ENCODE results near the gene UFD1.

UFD1 gene

DNA sequence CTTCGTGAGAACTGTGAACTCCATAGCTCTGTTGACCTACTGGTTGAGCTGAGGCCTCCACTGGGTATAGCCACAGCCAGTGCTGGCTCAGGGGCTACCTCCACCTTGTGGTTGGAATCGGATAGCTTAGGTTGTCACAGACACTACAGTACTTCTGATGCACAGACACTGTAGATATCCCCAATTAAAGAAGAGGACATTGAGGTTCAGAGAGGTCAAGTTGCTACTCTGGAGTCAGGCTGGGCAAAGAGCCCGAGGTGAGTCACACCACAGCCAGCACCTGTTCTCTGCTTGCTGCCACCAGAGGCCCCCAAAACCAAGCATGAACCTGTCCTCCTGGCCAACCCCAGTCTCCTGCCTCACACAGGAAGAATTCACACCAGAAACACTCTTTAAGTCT is 5.4 kb downstream of the UFD1 start:
- no peak overlapping the region for H3K27ac ChIP-seq
- TF ChIP-seq, protein P1, sequence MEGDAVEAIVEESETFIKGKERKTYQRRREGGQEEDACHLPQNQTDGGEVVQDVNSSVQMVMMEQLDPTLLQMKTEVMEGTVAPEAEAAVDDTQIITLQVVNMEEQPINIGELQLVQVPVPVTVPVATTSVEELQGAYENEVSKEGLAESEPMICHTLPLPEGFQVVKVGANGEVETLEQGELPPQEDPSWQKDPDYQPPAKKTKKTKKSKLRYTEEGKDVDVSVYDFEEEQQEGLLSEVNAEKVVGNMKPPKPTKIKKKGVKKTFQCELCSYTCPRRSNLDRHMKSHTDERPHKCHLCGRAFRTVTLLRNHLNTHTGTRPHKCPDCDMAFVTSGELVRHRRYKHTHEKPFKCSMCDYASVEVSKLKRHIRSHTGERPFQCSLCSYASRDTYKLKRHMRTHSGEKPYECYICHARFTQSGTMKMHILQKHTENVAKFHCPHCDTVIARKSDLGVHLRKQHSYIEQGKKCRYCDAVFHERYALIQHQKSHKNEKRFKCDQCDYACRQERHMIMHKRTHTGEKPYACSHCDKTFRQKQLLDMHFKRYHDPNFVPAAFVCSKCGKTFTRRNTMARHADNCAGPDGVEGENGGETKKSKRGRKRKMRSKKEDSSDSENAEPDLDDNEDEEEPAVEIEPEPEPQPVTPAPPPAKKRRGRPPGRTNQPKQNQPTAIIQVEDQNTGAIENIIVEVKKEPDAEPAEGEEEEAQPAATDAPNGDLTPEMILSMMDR (conservative IDR thresholded peaks at IDR 0.05) = no peak

DNA sequence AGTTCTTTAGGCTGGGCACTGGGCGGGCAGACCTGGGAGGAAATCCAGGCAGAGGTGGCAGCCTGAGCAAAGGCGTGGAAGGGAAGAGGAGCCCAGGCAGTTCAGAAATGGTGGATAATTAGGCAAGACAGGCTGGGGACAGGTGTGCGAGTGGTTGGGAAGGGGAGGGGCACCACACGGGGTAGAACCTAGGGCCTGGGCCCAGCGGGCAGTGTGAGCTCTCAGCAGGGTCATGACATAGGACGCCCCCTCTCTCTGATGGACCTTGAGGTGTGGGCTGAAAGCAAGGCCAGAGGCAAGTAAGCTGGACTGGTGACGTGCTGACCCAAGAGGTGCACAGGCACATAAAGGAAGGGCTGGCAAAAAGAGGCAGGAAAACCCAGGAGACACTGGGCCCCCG is 6.8 kb downstream of the UFD1 start:
- TF ChIP-seq, protein P1 (conservative IDR thresholded peaks at IDR 0.05) = no peak
- no peak overlapping the region for H3K27ac ChIP-seq

DNA sequence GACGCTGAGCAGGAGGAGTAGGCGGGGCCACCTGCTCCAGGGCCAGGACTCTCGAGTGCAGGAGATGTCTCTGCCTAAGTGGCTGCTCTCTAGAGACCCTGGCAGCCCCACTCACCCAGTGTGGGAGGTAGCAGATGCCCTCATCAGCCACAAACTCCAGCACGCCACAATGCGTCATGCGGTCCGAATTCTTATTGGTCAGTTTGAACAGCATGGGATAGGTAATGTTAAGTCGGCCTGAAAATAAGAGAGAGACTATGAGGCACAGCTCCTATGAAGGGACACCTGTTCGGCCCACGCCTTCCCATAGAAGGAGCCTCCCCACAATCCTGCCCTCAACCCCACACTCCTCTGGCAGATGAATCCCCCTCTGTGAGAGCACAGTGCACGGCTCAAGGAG is 7.4 kb downstream of the UFD1 start:
- TF ChIP-seq, protein P1 (conservative IDR thresholded peaks at IDR 0.05) = no peak

DNA sequence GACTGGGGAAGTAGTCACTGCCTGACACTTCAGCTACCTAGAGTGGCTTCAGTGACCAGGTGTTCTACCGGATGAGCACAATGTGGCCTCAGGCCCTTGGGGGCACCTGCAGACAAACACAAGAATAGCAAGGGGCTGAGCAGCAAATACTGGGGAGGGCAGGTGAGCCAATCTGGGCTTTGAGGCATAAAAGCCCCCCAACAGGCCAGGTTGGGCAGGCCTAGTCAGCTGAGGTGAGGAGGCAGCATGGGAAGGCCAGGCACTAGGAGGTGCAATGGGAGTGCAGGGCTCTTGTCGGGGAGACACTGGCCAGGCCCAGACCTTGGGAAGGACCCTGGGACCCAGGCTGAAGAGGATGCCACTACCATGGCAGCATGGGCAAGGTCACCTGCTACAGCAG is 9.0 kb downstream of the UFD1 start:
- TF ChIP-seq, protein P1 (conservative IDR thresholded peaks at IDR 0.05) = no peak
- no peak overlapping the region for H3K27ac ChIP-seq

More for the DNA sequence above, 7.4 kb downstream of the UFD1 start:
- no peak overlapping the region for H3K27ac ChIP-seq

DNA sequence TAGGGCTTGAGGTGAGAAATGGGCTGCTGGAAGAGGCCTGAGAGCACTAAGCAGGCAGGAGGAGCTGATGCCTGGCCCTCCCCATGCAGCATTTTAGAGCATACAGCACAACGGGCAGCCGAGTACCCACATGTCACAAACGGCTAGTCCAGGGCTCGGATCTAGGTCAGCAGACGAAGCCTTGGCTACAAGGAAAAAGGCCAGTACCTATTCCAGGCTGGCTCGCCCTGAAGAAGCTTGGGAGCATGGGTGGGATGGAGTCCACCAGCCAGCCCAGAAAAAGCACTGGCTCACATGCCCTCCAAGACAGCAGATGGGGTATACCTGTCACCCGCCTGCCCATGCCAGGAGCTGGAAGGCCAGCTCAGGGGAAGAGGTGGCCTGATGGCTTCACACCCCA is 9.6 kb downstream of the UFD1 start:
- TF ChIP-seq, protein P1 (conservative IDR thresholded peaks at IDR 0.05) = no peak

DNA sequence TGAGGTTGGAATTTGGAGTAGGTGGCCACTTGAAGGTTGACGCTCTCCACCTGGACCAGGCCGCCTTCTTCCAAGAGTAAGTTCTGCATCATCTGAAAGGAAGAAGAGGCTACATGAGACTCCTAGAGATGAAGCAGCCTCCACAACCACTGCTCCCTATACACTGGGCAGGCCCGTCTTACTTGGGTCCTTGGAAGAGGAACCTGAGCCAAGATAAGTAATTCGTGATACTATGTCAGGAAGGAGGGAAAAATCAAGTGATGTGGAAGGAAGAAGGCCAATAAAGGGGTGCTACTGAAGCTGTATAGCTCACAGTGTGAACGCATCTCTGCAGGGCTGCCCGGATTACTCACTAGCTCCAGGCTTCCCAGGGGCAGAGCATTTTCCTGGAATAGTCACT is 11.1 kb downstream of the UFD1 start:
- H3K27ac ChIP-seq = no peak overlapping the region
- TF ChIP-seq, protein P1 (conservative IDR thresholded peaks at IDR 0.05) = no peak

More for the DNA sequence above, 9.6 kb downstream of the UFD1 start:
- H3K27ac ChIP-seq = no peak overlapping the region

DNA sequence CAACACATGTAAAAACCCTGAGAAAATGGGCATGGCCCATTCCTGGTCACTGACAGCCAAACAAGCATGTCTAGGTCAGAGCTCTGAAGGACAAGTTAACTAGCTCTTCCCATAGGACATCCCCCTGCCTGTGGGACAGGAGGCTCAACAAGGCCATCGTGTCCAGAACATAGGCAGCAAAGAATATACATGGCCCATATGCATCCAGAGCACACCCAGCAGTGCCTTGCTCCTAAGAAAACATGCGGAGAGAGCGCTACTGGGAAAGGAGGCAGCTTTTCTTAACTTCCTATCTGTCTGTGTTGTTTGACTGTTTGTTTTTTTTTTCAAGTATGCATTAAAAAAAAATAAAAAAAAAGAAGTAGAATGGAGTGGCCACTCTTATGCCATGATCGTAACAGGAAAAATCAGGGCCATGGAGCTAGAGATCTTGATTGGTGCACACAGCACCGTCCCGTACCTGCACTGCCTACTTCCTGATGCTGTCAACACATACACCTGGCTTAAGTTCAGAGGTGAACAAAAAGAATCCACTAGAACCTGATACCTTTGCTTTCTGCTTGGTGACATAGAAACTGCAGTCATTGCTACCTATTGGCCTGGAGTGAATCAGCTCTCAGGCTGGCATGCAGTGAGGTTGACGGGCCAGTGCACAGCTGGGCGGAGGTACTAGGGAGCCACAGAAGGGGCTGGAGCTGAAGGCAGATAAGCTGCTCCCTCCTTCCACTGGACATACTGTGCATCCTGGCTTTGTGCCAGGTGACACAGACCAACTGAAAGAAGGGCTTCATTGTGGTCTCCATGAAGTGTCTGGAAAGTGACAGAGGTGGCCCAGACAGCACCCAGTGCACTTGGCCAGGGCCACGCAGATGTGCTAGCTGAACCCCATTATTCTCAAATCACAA is 11.9 kb downstream of the UFD1 start:
- TF ChIP-seq, protein P1 (conservative IDR thresholded peaks at IDR 0.05) = no peak
- no peak overlapping the region for H3K27ac ChIP-seq
